Measurements from ENCODE around the gene YIF1A.

The YIF1A gene

GRCh38 chr11:66288671-66289547 is at the start of gene YIF1A:
Gene YIF1A, minus strand, starts transcription at chr11:66289143. Its CDS starts 158 bp downstream, at chr11:66288985.
- DNase-seq = peak; percentile 99

GRCh38 chr11:66337103-66337899 is 48.4 kb upstream of the YIF1A start:
- no peak for DNase-seq

- peak; percentile 63 for DNase-seq
Observed at GRCh38 chr11:66336234-66337102, 47.5 kb upstream of the YIF1A start, which contains the start of gene RIN1. Gene RIN1, minus strand, starts transcription at chr11:66336434. Its CDS starts 32 bp downstream, at chr11:66336402.

GRCh38 chr11:66335531-66336233 is 46.7 kb upstream of the YIF1A start:
- no peak for DNase-seq

- no peak for DNase-seq
Observed at GRCh38 chr11:66334605-66335442, 45.9 kb upstream of the YIF1A start.

- DNase-seq = no peak
Observed at GRCh38 chr11:66333896-66334604, 45.1 kb upstream of the YIF1A start.

GRCh38 chr11:66333220-66333877 is 44.4 kb upstream of the YIF1A start:
- DNase-seq = no peak

- no peak for DNase-seq
Observed at GRCh38 chr11:66332371-66333219, 43.7 kb upstream of the YIF1A start.

- DNase-seq = no peak
Observed at GRCh38 chr11:66331542-66332370, 42.8 kb upstream of the YIF1A start.

- no peak for DNase-seq
Observed at GRCh38 chr11:66330931-66331330, 42.0 kb upstream of the YIF1A start.

- DNase-seq = no peak
Observed at GRCh38 chr11:66329165-66329673, 40.3 kb upstream of the YIF1A start.

GRCh38 chr11:66328302-66329144 is 39.6 kb upstream of the YIF1A start:
- DNase-seq = peak; percentile 83

- DNase-seq = no peak
Observed at GRCh38 chr11:66328031-66328301, 39.0 kb upstream of the YIF1A start.

GRCh38 chr11:66327171-66328030 is 38.5 kb upstream of the YIF1A start:
- no peak for DNase-seq

- no peak for DNase-seq
Observed at GRCh38 chr11:66326261-66327111, 37.5 kb upstream of the YIF1A start.

All from activated naive CD4-positive, alpha-beta T cell treated with Interleukin-2 at 50 U/mL for 16 hours (primary cell).